SKM-1 (cell line): Measurements from ENCODE around the gene ST8SIA6.

Source experiments
- DNase-seq: peaks from one replicate; lab custom pipeline; 2025; ENCODE audit not compliant: unreplicated experiment; lab: John Stamatoyannopoulos, UW

The ST8SIA6 gene

GRCh38 chr10:17272648-17273047, 181.7 kb downstream of the ST8SIA6 start:
- no peak for DNase-seq
